Mononuclear cell (primary cell): Measurements from ENCODE around the gene ARHGAP10. TPM values are rescaled to one million over a fixed set of nuclear protein-coding genes. Genes with fewer than 3 reads are reported as not detected.

Experiments
- H3K27me3 ChIP-seq: 2 replicates; pipeline ENCODE4 v1.6.0; 2011; ENCODE audit warnings: low read length, control low read depth; ENCODE audit not compliant: insufficient read depth
- H3K4me1 ChIP-seq: 2 replicates; pipeline ENCODE4 v1.5.1; 2011; ENCODE audit warnings: mild to moderate bottlenecking, low read length, control low read depth; ENCODE audit not compliant: insufficient read depth
- H3K4me3 ChIP-seq: 2 replicates; pipeline ENCODE4 v1.5.1; 2011; ENCODE audit warnings: mild to moderate bottlenecking, low read length, moderate library complexity
- H3K9me3 ChIP-seq: 2 replicates; pipeline ENCODE4 v1.5.1; 2011; ENCODE audit warnings: low read depth, mild to moderate bottlenecking, control low read depth, low read length
- total RNA-seq: library from RNA; depleted of rRNA; stranded (reverse); fragments of >200 nt; gene quantifications from one replicate; pipeline ENCODE4 v1.2.3, GENCODE V29; 2012

Gene ARHGAP10
- total RNA-seq, 1 donor = 10.6 TPM

DNA sequence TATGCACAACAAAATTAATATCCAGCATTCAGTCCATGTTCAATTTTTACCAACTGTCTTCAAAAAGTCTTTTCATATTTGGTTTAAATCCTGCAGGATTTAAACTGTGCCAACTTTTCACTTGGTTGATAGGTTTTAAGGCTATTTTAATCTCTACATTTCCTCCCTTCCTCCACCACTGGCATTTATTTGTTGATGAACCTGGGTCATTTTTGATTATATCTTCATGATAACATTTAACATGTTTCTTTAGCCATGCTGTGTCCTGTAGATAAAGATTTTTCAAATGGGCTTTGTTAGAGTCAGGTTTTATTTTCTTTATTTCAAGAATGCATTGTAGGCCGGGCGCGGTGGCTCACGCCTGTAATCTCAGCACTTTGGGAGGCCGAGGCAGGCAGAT lies 216.4 kb downstream of the ARHGAP10 start:
- no peaks in the 10 kb centered on the region for H3K27me3 ChIP-seq

DNA sequence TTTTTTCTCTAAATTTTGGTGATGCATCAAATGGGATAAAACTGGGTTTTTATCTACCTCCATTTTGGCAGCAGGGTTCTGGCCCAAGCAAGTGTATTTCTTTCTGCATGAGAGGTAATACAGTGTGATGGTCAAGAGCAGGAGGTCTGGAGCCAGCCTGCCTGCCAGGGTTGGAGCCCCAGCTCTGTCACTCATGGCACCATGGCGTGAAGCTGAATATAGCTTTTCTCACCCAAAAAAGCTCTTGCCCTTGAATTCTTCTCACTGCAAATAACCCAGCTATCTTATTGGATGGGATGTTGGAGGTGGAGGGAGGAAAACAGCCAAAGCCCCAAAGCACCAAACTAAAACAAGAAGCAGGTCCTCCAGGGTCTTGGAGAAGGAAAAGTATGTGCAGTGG lies 218.4 kb downstream of the ARHGAP10 start:
- H3K9me3 ChIP-seq = no peaks in the 10 kb centered on the region
- no peak overlapping the region for H3K4me3 ChIP-seq
- H3K4me1 ChIP-seq = no peaks in the 10 kb centered on the region
- no peaks in the 10 kb centered on the region for H3K27me3 ChIP-seq

More for the DNA sequence above, 216.4 kb downstream of the ARHGAP10 start:
- H3K4me3 ChIP-seq = no peak overlapping the region
- H3K4me1 ChIP-seq = peaks cover 5% of the 10 kb centered on the region
- H3K9me3 ChIP-seq = no peaks in the 10 kb centered on the region

DNA sequence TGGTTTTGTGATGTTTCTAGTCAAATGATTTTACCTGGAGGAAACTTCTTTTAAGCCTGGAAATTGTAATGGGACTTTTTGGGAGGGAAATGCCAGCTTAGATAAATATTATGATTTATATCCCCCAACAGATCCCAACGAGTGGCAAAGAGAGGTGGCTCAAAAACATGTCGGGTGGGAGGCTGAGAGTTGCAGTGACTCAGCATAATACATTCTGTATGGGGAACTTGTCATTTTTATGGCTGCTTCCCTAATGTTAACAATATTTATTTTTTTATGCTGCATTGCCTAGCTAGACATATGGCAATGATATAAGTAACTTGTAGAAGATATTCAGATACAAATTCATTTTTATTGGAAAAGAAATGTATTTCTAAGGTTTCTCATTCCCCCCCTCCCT lies 219.0 kb downstream of the ARHGAP10 start:
- no peaks in the 10 kb centered on the region for H3K4me1 ChIP-seq

DNA sequence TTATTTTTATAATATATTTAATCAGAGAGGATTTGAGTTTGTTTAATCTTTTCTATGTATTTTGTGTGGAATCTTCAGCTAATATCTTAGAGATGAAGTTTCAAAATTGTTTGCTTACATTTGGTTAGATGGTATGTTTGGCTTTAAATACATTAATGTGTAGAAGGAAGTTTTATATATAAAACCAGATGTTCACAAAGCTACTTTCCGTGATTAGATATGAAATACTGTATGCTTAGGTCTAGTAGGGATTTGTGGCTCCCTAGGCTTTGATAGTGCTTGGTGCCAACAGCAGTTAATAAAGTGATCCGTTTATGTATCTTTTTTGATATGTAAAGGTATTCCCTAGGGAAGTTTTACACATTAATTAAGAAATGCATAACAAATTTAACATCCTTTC lies 223.0 kb downstream of the ARHGAP10 start:
- H3K4me1 ChIP-seq = no peaks in the 10 kb centered on the region
- H3K4me3 ChIP-seq = no peak overlapping the region
- no peaks in the 10 kb centered on the region for H3K27me3 ChIP-seq
- no peaks in the 10 kb centered on the region for H3K9me3 ChIP-seq

More for the DNA sequence above, 219.0 kb downstream of the ARHGAP10 start:
- no peak overlapping the region for H3K4me3 ChIP-seq
- no peaks in the 10 kb centered on the region for H3K27me3 ChIP-seq
- no peaks in the 10 kb centered on the region for H3K9me3 ChIP-seq

DNA sequence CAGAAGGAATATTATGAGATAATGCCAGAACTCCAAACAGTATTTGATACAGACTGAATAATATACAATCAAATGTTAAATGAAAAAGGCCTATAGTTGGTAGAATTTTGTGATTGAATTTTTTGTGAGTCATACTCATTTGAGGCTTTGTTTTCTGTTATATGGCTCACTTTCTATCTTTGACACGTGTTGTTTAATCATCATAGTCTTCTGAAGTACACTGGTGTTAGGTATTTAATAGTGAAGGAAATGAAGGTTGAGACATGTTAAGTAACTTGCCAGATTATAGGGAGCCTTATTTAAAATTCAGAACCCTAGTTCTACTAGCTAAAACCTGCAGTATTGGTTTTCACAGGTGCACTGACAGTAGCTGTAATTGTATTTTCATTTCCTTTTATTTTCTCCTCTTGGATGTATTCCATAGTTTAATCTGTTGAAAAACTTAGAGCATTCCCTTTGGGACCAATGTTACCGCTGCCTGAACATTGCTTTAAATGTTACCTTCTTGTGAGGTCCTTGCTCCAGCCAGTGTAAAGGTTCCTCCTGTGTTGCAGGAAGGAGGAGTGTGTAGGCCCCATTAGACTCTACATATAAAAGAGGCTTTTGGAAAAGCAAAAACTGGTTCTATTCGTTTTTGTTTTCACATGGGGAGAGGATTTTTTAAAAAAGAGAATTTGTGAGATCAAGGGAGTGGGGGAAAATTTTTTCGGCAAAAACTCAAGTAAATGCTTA lies 224.1 kb downstream of the ARHGAP10 start:
- Histone ChIP-seq H3K9me3 (no peaks in the 10 kb centered on the region), H3K4me3 (no peak overlapping the region)

DNA sequence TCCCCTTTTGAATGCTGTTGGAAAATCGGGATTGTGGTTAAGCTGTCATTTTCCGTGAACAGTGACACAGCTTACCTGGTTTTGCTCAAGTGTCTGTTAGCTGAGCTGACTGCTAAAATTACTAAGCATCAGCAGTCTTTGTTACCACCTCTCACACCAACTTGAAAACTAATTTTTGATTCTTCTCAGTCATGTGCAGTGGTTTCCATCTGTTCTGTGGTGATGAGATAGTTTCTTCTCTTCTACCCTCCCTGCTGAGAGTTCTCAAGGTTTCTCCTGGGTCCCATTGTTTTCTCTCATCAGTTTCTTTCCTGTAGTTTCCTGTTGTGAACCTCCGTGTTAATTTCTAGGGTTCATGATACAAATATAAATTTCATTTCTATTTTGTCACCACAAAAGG lies 225.6 kb downstream of the ARHGAP10 start:
- H3K4me3 ChIP-seq = no peak overlapping the region
- H3K4me1 ChIP-seq = no peaks in the 10 kb centered on the region
- H3K9me3 ChIP-seq = no peaks in the 10 kb centered on the region
- H3K27me3 ChIP-seq = no peaks in the 10 kb centered on the region

More for the DNA sequence above, 224.1 kb downstream of the ARHGAP10 start:
- Histone ChIP-seq H3K4me1 (no peaks in the 10 kb centered on the region), H3K27me3 (no peaks in the 10 kb centered on the region)

DNA sequence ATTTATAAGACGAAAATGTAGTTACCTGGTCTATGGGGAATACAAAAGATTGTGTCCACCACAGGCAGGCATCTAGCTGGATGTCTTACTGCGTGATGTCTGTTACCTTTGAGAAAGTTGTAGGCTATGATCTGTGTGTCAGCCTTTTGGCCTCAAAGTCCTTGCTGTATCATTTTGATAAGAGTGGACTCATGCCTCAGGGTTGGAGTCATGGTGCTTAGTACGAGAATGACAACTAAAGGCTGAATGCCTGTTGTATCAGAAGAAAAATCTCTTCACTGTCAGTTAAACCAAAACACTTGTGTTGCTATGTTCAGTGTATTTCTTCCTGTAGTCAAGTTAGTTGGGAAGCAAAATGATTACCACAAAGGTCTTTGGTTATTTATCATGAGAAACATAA lies 226.2 kb downstream of the ARHGAP10 start:
- no peak overlapping the region for H3K4me3 ChIP-seq
- no peaks in the 10 kb centered on the region for H3K27me3 ChIP-seq
- no peaks in the 10 kb centered on the region for H3K9me3 ChIP-seq
- no peaks in the 10 kb centered on the region for H3K4me1 ChIP-seq

DNA sequence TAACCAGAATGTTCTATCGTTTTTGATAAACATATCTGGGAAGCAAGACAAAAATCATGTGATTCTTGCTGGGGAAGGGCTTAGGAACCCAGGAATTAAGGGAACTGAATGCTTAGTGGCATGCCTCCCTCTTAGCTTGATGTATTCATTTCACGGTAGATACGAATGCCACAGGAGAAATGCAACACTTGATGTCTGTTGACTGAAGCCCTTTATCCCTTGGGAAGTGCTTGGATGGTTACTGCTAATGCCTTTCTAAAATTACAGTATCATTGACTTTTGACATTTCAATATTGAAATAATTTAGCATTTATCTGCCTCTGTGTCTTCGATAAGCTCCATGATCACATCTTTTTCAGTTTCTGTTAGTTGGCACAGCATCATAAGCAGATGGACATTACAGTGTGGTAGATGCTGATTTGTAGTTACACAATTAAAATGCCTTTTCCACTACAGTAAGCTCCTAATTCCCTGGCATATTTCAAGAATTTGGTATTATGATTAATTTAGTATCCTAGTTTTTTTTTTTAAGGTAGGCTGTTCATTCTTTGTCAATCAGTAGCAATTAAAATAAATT lies 226.7 kb downstream of the ARHGAP10 start:
- no peaks in the 10 kb centered on the region for H3K27me3 ChIP-seq
- no peak overlapping the region for H3K4me3 ChIP-seq
- no peaks in the 10 kb centered on the region for H3K4me1 ChIP-seq
- H3K9me3 ChIP-seq = no peaks in the 10 kb centered on the region

DNA sequence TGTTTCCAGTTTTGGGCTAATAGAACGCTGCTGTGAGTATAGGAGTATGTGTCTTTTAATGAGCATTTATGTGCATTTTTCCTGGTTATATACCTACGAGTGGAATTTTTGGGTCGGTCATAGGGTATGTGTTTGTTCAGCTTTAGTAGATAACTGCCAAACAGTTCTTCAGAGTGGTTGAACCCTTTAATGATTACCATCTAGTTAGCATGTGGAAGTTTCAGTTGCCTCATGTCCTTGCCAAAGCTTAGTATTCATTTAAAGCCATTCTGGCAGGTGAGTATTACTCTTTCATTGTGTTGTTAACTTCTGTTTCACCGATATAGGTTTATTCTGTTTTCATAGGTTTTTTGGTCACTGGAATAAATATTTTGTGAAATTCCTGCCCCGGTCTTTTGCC lies 229.1 kb downstream of the ARHGAP10 start:
- no peaks in the 10 kb centered on the region for H3K9me3 ChIP-seq
- H3K4me3 ChIP-seq = no peak overlapping the region

DNA sequence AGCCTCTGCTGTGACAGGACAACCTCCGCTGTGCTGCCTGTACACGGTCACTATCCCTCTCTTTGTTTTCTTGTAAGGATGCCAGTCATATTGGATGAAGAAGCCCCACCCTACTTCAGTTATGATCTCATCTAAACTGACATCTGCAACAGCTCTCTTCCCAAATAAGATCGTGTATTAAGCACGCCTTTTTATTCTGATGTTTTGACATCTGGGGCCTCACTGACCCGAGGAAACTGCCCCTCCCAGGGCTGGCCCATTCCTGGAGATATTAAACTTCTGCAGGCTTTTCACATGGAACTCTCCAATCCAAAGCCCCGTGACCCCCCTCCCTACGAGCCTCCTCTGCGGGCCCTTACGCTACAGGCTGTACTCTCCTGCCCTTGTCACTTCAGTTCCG lies 232.0 kb downstream of the ARHGAP10 start:
- Histone ChIP-seq H3K4me1 (no peaks in the 10 kb centered on the region), H3K27me3 (no peaks in the 10 kb centered on the region), H3K9me3 (no peaks in the 10 kb centered on the region), H3K4me3 (no peak overlapping the region)

More for the DNA sequence above, 229.1 kb downstream of the ARHGAP10 start:
- H3K4me1 ChIP-seq = no peaks in the 10 kb centered on the region
- H3K27me3 ChIP-seq = no peaks in the 10 kb centered on the region

DNA sequence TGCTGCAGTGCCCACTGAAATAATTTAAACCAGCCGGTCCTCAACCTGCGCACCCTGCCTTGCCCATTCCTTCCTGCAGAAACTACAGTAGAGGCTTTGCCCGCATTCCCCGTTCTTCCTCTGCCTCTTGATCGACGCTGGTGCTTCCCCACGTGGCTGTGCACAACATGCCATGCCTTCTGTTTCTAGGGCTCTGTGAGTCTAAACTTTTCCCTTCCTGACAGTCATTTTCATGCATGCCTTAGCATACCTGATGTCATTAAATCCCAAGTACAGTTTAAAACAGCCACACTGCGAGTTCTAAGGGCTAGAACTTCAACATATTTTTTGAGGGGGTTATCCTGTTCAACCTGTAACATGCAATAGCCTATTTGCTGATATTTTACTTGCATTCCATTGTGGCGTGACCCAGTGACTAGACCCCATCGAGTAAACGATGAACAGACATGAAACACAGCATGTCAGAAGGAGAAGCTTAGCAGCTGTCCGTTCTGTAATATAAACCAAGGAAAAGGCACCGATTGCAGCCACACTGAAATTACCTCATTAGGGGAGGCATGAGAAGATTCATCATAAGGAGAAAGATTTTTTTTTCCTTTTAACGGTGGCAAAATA lies 232.5 kb downstream of the ARHGAP10 start:
- no peaks in the 10 kb centered on the region for H3K4me1 ChIP-seq
- H3K9me3 ChIP-seq = no peaks in the 10 kb centered on the region
- no peak overlapping the region for H3K4me3 ChIP-seq
- no peaks in the 10 kb centered on the region for H3K27me3 ChIP-seq

DNA sequence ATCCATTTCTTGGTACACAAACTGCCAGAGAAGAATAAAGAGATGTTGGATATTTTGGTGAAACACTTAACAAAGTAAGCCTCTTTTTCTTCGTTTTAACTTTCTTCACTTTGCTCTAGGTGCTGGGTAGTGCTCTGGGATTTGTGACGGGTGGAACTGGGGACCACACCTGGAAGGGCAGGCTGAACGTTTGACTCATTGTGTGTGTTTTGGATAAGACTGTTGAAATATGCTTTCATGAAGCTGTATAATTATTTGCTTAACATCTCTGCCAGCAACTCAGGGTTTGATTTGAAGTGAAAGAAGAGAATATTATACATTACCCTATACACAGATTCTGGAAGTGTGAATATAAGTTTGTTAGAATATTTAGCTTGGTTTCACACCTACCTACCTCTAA lies 233.2 kb downstream of the ARHGAP10 start:
- H3K4me1 ChIP-seq = no peaks in the 10 kb centered on the region
- no peaks in the 10 kb centered on the region for H3K27me3 ChIP-seq
- H3K4me3 ChIP-seq = no peak overlapping the region
- H3K9me3 ChIP-seq = no peaks in the 10 kb centered on the region

DNA sequence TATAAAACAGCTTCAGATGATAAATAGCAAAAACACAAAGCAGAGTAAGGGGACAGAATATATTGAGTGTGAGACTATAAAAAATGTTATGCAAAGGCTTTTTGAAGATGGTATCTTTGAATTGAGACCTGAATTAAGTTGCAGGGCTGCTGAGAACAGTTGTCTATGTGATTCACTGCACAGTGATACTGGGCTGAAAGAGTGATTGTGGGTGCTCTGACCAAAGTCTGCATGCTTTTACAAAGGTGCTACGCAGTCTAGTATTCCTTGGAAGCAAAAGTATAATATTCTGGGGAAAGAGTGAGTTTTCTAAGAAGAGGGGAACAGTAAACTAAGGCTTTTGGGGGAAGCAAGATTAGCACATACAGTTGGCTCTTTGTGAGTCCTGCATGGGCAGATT lies 234.0 kb downstream of the ARHGAP10 start:
- no peaks in the 10 kb centered on the region for H3K27me3 ChIP-seq
- H3K4me3 ChIP-seq = no peak overlapping the region
- no peaks in the 10 kb centered on the region for H3K9me3 ChIP-seq
- H3K4me1 ChIP-seq = no peaks in the 10 kb centered on the region

DNA sequence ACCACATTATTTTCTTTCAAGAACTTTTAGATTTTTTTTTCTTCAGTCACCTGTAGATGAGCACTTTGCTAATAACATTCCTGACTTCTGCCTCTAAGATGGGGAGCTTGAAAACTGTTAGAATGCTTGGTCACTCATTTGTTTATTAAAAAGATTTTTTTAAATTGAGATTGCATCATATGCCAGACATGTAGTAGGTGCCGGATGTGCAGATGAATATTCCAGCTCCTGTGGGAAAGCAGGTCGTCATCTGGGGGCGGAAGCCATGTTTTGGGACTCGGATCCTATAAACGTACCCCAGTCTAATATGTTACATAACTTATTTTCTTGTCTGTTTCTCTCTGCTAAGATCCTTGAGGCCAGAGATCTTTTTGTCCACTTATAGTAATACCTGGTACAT lies 236.8 kb downstream of the ARHGAP10 start:
- Histone ChIP-seq H3K4me3 (no peak overlapping the region), H3K9me3 (no peaks in the 10 kb centered on the region), H3K4me1 (no peaks in the 10 kb centered on the region), H3K27me3 (no peaks in the 10 kb centered on the region)

DNA sequence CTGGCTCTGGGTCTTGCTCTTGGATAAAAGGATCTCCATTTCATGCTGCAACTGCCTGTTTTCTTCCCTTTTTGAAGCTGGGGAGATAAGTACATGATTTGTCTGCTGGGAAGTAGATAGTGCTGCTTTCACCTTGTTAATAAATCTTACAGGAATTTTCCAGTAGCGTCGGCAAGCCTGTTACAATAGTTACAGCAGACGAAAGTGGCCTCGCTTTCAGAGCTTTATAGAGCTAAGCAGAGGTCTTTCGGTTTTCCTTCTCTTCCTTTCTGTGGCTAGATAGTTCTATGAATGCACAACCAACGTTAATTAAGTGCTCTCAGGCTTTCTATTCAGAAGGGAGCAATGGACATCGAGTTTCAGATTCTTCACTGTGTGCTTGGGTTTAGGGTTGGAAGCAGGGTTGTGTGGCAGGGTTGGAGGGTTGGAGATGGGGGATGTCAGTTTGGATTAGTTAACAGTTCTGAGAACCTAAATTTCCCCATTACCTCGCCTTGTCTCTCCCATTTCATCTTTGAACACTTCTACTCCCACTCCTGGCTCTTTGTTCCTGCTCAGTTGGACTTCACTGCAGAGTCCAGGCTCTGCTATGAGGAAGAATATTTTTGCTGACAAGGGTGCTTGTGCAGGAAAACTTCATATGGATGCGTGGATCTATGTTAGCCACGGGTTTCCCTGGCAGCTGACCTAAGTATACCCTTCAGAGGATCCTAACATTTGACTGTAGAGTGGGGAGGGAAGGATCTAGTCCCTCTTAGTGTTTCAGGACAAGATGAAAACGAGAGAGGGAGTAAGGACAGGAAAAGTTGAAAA lies 237.9 kb downstream of the ARHGAP10 start:
- Histone ChIP-seq H3K9me3 (no peaks in the 10 kb centered on the region), H3K27me3 (no peaks in the 10 kb centered on the region), H3K4me1 (no peaks in the 10 kb centered on the region), H3K4me3 (no peak overlapping the region)
